Gastrocnemius medialis (tissue), 4 donors: Measurements from ENCODE around the gene VGLL4. TPM values are rescaled to one million over a fixed set of nuclear protein-coding genes. Genes with fewer than 3 reads are reported as not detected.

ENCODE experiments used
- ATAC-seq, 2 donors: fragments of 150-250 bp; one replicate each; pipeline ENCODE4 v1.9.1; 2016
- DNase-seq, 2 donors: peaks; one replicate each; pipeline ENCODE4 v3.0.0-alpha.2; 2019
- H3K27ac ChIP-seq, 4 donors: fragments of 200-600 bp; sonication (generic); 1 replicate in 1 of 4; 2 replicates in 3 of 4; pipeline ENCODE4 v1.5.1; 2016 to 2018; ENCODE audit warnings: mild to moderate bottlenecking in 2 of 4, moderate library complexity in 1 of 4
- H3K27me3 ChIP-seq, 3 donors: fragments of 200-600 bp; sonication (generic) in 2 of 3; 1 replicate in 1 of 3; 2 replicates in 2 of 3; pipeline versions ENCODE4 v1.5.1 to v1.6.0; 2016 to 2019; ENCODE audit warnings: mild to moderate bottlenecking in 1 of 3, moderate library complexity in 1 of 3
- H3K36me3 ChIP-seq, 2 donors: fragments of 200-600 bp; sonication (generic) in 1 of 2; one replicate each; pipeline ENCODE4 v1.5.1; 2017 to 2018
- H3K4me1 ChIP-seq, 2 donors: fragments of 200-600 bp; sonication (generic) in 1 of 2; one replicate each; pipeline ENCODE4 v1.5.1; 2016 to 2017; ENCODE audit warnings: mild to moderate bottlenecking in 2 of 2
- H3K4me3 ChIP-seq, 4 donors: fragments of 200-600 bp; sonication (generic) in 3 of 4; 1 replicate in 1 of 4; 2 replicates in 3 of 4; pipeline ENCODE4 v1.5.1; 2016 to 2019; ENCODE audit warnings: mild to moderate bottlenecking in 2 of 4
- H3K9me3 ChIP-seq, 3 donors: fragments of 200-600 bp; sonication (generic) in 2 of 3; 1 replicate in 1 of 3; 2 replicates in 2 of 3; pipeline ENCODE4 v1.5.1; 2016 to 2019
- CTCF ChIP-seq, 5 experiments: fragments of 450-650 bp in 3 of 5; fragments of 200-600 bp in 2 of 5; sonication (generic) in 2 of 5; IDR thresholded peaks in 4 of 5; conservative IDR thresholded peaks in 1 of 5; 1 replicate in 4 of 5; 2 replicates in 1 of 5; pipeline ENCODE4 v1.5.1; 2016 to 2019; ENCODE audit warnings: antibody characterized with exemption in 5 of 5, mild to moderate bottlenecking in 3 of 5, moderate library complexity in 3 of 5
- POLR2A ChIP-seq, 2 donors: fragments of 450-650 bp; IDR thresholded peaks; one replicate each; pipeline ENCODE4 v1.6.1; 2017; ENCODE audit warnings: antibody characterized with exemption in 2 of 2, mild to moderate bottlenecking in 2 of 2, moderate library complexity in 2 of 2
- in situ Hi-C, 4 donors: fragments of 200-750 bp; cut with MboI; loops; one replicate each; pipeline versions ENCODE4 v1.15.0 to v1.8.0; 2017; ENCODE audit warnings: low sequenced_read_pairs in 4 of 4
- intact Hi-C: fragments of 100-400 bp; cut with DNase I; formaldehyde crosslinking; loops from one replicate; pipeline ENCODE4 v1.15.1; 2023; ENCODE audit warnings: low total_unique reads
- total RNA-seq, 4 donors: library from RNA; depleted of rRNA; stranded (reverse); fragments of >200 nt; gene quantifications; one replicate each; pipeline versions ENCODE4 v1.1.0 to v1.2.3, GENCODE V29; 2016

Gene VGLL4
- total RNA-seq, 4 donors from 2014 or later, result 8.9 to 20.9 (median 12.8) TPM

GRCh38 chr3:11631820-11632219 is 11.9 kb downstream of the VGLL4 start:
- DNase-seq (no peak), ATAC-seq (peak; percentile 11 to 47)
- in situ Hi-C loops (no loop called here), intact Hi-C loops (no loop called here)
- Histone ChIP-seq H3K27me3 (no peaks in the 10 kb centered on the region), H3K4me1 (peaks cover 69 to 75% of the 10 kb centered on the region in 2 donors), H3K9me3 (no peaks in the 10 kb centered on the region), H3K36me3 (no peaks in the 10 kb centered on the region), H3K4me3 (no peak overlapping the region), H3K27ac (peak overlapping the region; percentile 57 to 94 (median 90))
- TF ChIP-seq POLR2A (IDR thresholded peaks at IDR 0.05) (no peak), CTCF (IDR thresholded peaks at IDR 0.05 in 4 of 5, conservative IDR thresholded peaks at IDR 0.05 in 1 of 5) (no peak)

- no peak for ATAC-seq
- intact Hi-C loops, result no loop called here
Measured at GRCh38 chr3:11629716-11630115, 14.0 kb downstream of the VGLL4 start.

GRCh38 chr3:11627612-11628011 is 16.1 kb downstream of the VGLL4 start:
- peaks cover 74 to 75% of the 10 kb centered on the region in 2 donors for H3K4me1 ChIP-seq

More at GRCh38 chr3:11629716-11630115, 14.0 kb downstream of the VGLL4 start:
- H3K27me3 ChIP-seq, result no peaks in the 10 kb centered on the region
- in situ Hi-C loops, result no loop called here
- no peaks in the 10 kb centered on the region for H3K9me3 ChIP-seq
- TF ChIP-seq POLR2A (IDR thresholded peaks at IDR 0.05) (no peak), CTCF (IDR thresholded peaks at IDR 0.05 in 4 of 5, conservative IDR thresholded peaks at IDR 0.05 in 1 of 5) (no peak)
- no peak for DNase-seq
- no peak overlapping the region for H3K4me3 ChIP-seq
- no peaks in the 10 kb centered on the region for H3K36me3 ChIP-seq
- H3K4me1 ChIP-seq, result peaks cover 69 to 73% of the 10 kb centered on the region in 2 donors
- H3K27ac ChIP-seq, result peak overlapping the region in 1 of 4 donors; percentile 39

GRCh38 chr3:11626084-11626463 is 17.6 kb downstream of the VGLL4 start:
- H3K9me3 ChIP-seq, result no peaks in the 10 kb centered on the region
- in situ Hi-C loops (no loop called here), intact Hi-C loops (no loop called here)
- H3K36me3 ChIP-seq, result no peaks in the 10 kb centered on the region
- peaks cover 74 to 75% of the 10 kb centered on the region in 2 donors for H3K4me1 ChIP-seq
- H3K27ac ChIP-seq, result peak overlapping the region; percentile 12 to 71 (median 30)
- TF ChIP-seq POLR2A (IDR thresholded peaks at IDR 0.05) (no peak), CTCF (IDR thresholded peaks at IDR 0.05 in 4 of 5, conservative IDR thresholded peaks at IDR 0.05 in 1 of 5) (no peak)
- DNase-seq, result no peak
- H3K4me3 ChIP-seq, result no peak overlapping the region
- ATAC-seq, result peak in 1 of 2 donors; percentile 62
- H3K27me3 ChIP-seq, result no peaks in the 10 kb centered on the region

More at GRCh38 chr3:11627612-11628011, 16.1 kb downstream of the VGLL4 start:
- DNase-seq, result no peak
- no peak for ATAC-seq
- no peaks in the 10 kb centered on the region for H3K36me3 ChIP-seq
- TF ChIP-seq POLR2A (IDR thresholded peaks at IDR 0.05) (no peak), CTCF (IDR thresholded peaks at IDR 0.05 in 4 of 5, conservative IDR thresholded peaks at IDR 0.05 in 1 of 5) (no peak)
- H3K4me3 ChIP-seq, result no peak overlapping the region
- no peaks in the 10 kb centered on the region for H3K27me3 ChIP-seq
- H3K9me3 ChIP-seq, result no peaks in the 10 kb centered on the region
- H3K27ac ChIP-seq, result no peak overlapping the region
- in situ Hi-C loops (no loop called here), intact Hi-C loops (no loop called here)
